ENCODE measurements around the gene SUSD4. TPM values are rescaled to one million over a fixed set of nuclear protein-coding genes. Genes with fewer than 3 reads are reported as not detected.
"Not testable (repeated sequence)": the region's sequence is repeated elsewhere in the genome, so short reads cannot be mapped to it uniquely, and the experiment has no call there.

The SUSD4 gene
- total RNA-seq, 1 experiment from 2014 or later, result 31.4 TPM

GRCh38 chr1:223401873-223402789 lies 38.2 kb upstream of the SUSD4 start:
- ChIA-PET CTCF (no interaction called here), POLR2A (no interaction called here)
- no peaks in the 10 kb centered on the region for H3K9me3 ChIP-seq
- intact Hi-C loops (cut with micrococcal nuclease; ENCODE audit: unreplicated experiment), result no loop called here
- no peak for TF ChIP-seq CTCF (IDR thresholded peaks at IDR 0.05; ENCODE audit: insufficient read depth in 1 of 2, low read depth in 1 of 2, low read length in 1 of 2, severe bottlenecking in 1 of 2, unreplicated experiment in 1 of 2)
- Mint-ChIP-seq H3K36me3 (ENCODE audit: insufficient read depth, unreplicated experiment) (no peaks in the 10 kb centered on the region), H3K4me3 (ENCODE audit: unreplicated experiment) (no peak overlapping the region), H3K9me3 (ENCODE audit: unreplicated experiment) (peaks cover 17% of the 10 kb centered on the region), H3K27ac (ENCODE audit: unreplicated experiment) (no peak overlapping the region), H3K4me1 (ENCODE audit: low read depth, unreplicated experiment) (peaks cover 15% of the 10 kb centered on the region), H3K27me3 (ENCODE audit: insufficient read depth, unreplicated experiment) (no peaks in the 10 kb centered on the region)
- BruUV-seq (replicated peaks), result no TSS peak
- no peak overlapping the region for H3K4me3 ChIP-seq (ENCODE audit: low read depth, low read length)
- no peaks in the 10 kb centered on the region for H3K27me3 ChIP-seq (replicated peaks; ENCODE audit: control insufficient read depth, insufficient read depth, low read length)
- no peaks in the 10 kb centered on the region for H3K36me3 ChIP-seq (ENCODE audit: control insufficient read depth, insufficient read depth, low read length)
- H3K4me1 ChIP-seq, result peaks cover 8% of the 10 kb centered on the region; the same call in 1 of the 2 replicates
- no peak for DNase-seq

GRCh38 chr1:223399393-223399792 lies 35.4 kb upstream of the SUSD4 start:
- H3K36me3 Mint-ChIP-seq (ENCODE audit: insufficient read depth, unreplicated experiment); H3K9me3 ChIP-seq; H3K4me1 ChIP-seq; H3K4me3 Mint-ChIP-seq (ENCODE audit: unreplicated experiment); CTCF ChIA-PET; intact Hi-C loops (cut with micrococcal nuclease; ENCODE audit: unreplicated experiment); DNase-seq; BruUV-seq (replicated peaks); H3K27me3 ChIP-seq (replicated peaks; ENCODE audit: control insufficient read depth, insufficient read depth, low read length); H3K36me3 ChIP-seq (ENCODE audit: control insufficient read depth, insufficient read depth, low read length); H3K27ac Mint-ChIP-seq (ENCODE audit: unreplicated experiment); H3K27me3 Mint-ChIP-seq (ENCODE audit: insufficient read depth, unreplicated experiment); H3K4me3 ChIP-seq (ENCODE audit: low read depth, low read length); POLR2A ChIA-PET: not testable (repeated sequence)
- peaks cover 15% of the 10 kb centered on the region for H3K4me1 Mint-ChIP-seq (ENCODE audit: low read depth, unreplicated experiment)
- H3K9me3 Mint-ChIP-seq (ENCODE audit: unreplicated experiment), result peaks cover 17% of the 10 kb centered on the region

GRCh38 chr1:223394706-223395105 lies 30.7 kb upstream of the SUSD4 start:
- CTCF ChIA-PET, result no interaction called here
- intact Hi-C loops (cut with micrococcal nuclease; ENCODE audit: unreplicated experiment), result no loop called here

More at GRCh38 chr1:223394706-223395105, 30.7 kb upstream of the SUSD4 start:
- POLR2A ChIA-PET, result no interaction called here
- Histone ChIP-seq H3K9me3 (no peaks in the 10 kb centered on the region), H3K4me1 (no peaks in the 10 kb centered on the region), H3K27me3 (replicated peaks; ENCODE audit: control insufficient read depth, insufficient read depth, low read length) (no peaks in the 10 kb centered on the region), H3K36me3 (ENCODE audit: control insufficient read depth, insufficient read depth, low read length) (no peaks in the 10 kb centered on the region), H3K4me3 (ENCODE audit: low read depth, low read length) (no peak overlapping the region)
- H3K4me3 Mint-ChIP-seq (ENCODE audit: unreplicated experiment), result no peak overlapping the region
- H3K27me3 Mint-ChIP-seq (ENCODE audit: insufficient read depth, unreplicated experiment), result no peaks in the 10 kb centered on the region
- BruUV-seq (replicated peaks), result no TSS peak
- no peak for DNase-seq
- H3K27ac Mint-ChIP-seq (ENCODE audit: unreplicated experiment), result no peak overlapping the region
- H3K36me3 Mint-ChIP-seq (ENCODE audit: insufficient read depth, unreplicated experiment), result no peaks in the 10 kb centered on the region
- H3K9me3 Mint-ChIP-seq (ENCODE audit: unreplicated experiment), result no peaks in the 10 kb centered on the region
- H3K4me1 Mint-ChIP-seq (ENCODE audit: low read depth, unreplicated experiment), result no peaks in the 10 kb centered on the region
- TF ChIP-seq CTCF (IDR thresholded peaks at IDR 0.05; ENCODE audit: insufficient read depth in 1 of 2, low read depth in 1 of 2, low read length in 1 of 2, severe bottlenecking in 1 of 2, unreplicated experiment in 1 of 2), result no peak

Measured in Caco-2 (cell line).